Activated naive CD4-positive, alpha-beta T cell treated with anti-CD3 and anti-CD28 coated beads, Interleukin-2, amount 10 ng/mL, durations not matched to agents 7 days and 5 days (primary cell): ENCODE results near the gene FOXM1.

Experiments used
- CTCF ChIA-PET: fragments of 350-600 bp; sonication (Branson Sonifier 250); formaldehyde crosslinking; loops from one replicate; lab custom pipeline; 2021; ENCODE audit warnings: antibody characterized with exemption; lab: Charles Lee
- DNase-seq: peaks from one replicate; pipeline ENCODE4 v3.0.0-alpha.2; 2020
- H3K27ac Mint-ChIP-seq: one replicate; pipeline ENCODE4 v1.8.0; 2021; ENCODE audit warnings: mild to moderate bottlenecking, moderate library complexity, mixed read lengths
- H3K27me3 Mint-ChIP-seq: one replicate; pipeline ENCODE4 v1.8.0; 2021; ENCODE audit warnings: mild to moderate bottlenecking, mixed read lengths
- H3K36me3 Mint-ChIP-seq: one replicate; pipeline ENCODE4 v1.8.0; 2021; ENCODE audit warnings: mixed read lengths
- H3K4me1 Mint-ChIP-seq: one replicate; pipeline ENCODE4 v1.8.0; 2021; ENCODE audit warnings: mixed read lengths
- H3K4me3 Mint-ChIP-seq: one replicate; pipeline ENCODE4 v1.8.0; 2021; ENCODE audit warnings: mild to moderate bottlenecking, moderate library complexity, mixed read lengths
- H3K9me3 Mint-ChIP-seq: one replicate; pipeline ENCODE4 v1.8.0; 2021; ENCODE audit warnings: mixed read lengths

The FOXM1 gene

GRCh38 chr12:2842948-2843347 is 34.0 kb downstream of the FOXM1 start:
- Mint-ChIP-seq H3K36me3 (peaks cover 5% of the 10 kb centered on the region), H3K4me1 (no peaks in the 10 kb centered on the region), H3K27ac (no peak overlapping the region), H3K4me3 (no peak overlapping the region), H3K9me3 (no peaks in the 10 kb centered on the region), H3K27me3 (no peaks in the 10 kb centered on the region)
- no peak for DNase-seq
- CTCF ChIA-PET, result interaction anchor here (1.5 to 2.6 kb wide), 2 partner anchors 11 to 14 kb away, joined by 3 to 8 read pairs; partner anchors contain the start of gene TEX52

GRCh38 chr12:2841056-2841650 is 35.8 kb downstream of the FOXM1 start:
- H3K9me3 Mint-ChIP-seq, result no peaks in the 10 kb centered on the region
- H3K36me3 Mint-ChIP-seq, result peaks cover 5% of the 10 kb centered on the region
- CTCF ChIA-PET, result no interaction called here
- DNase-seq, result no peak
- no peaks in the 10 kb centered on the region for H3K27me3 Mint-ChIP-seq
- H3K27ac Mint-ChIP-seq, result no peak overlapping the region
- H3K4me3 Mint-ChIP-seq, result no peak overlapping the region
- no peaks in the 10 kb centered on the region for H3K4me1 Mint-ChIP-seq

GRCh38 chr12:2836574-2836973 is 40.4 kb downstream of the FOXM1 start:
- no peak overlapping the region for H3K27ac Mint-ChIP-seq
- H3K4me1 Mint-ChIP-seq, result no peaks in the 10 kb centered on the region
- DNase-seq, result no peak
- H3K4me3 Mint-ChIP-seq, result no peak overlapping the region
- no peaks in the 10 kb centered on the region for H3K9me3 Mint-ChIP-seq
- H3K27me3 Mint-ChIP-seq, result no peaks in the 10 kb centered on the region
- H3K36me3 Mint-ChIP-seq, result peaks cover 7% of the 10 kb centered on the region
- CTCF ChIA-PET, result interaction anchor here (1.8 kb wide), 1 partner anchor 18 kb away, joined by 3 read pairs; no protein-coding TSS in a partner anchor

- Mint-ChIP-seq H3K36me3 (peaks cover 10% of the 10 kb centered on the region), H3K9me3 (no peaks in the 10 kb centered on the region), H3K4me1 (no peaks in the 10 kb centered on the region), H3K27me3 (no peaks in the 10 kb centered on the region), H3K4me3 (no peak overlapping the region), H3K27ac (no peak overlapping the region)
- CTCF ChIA-PET, result no interaction called here
- no peak for DNase-seq
These were observed 41.1 kb downstream of the FOXM1 start for GRCh38 chr12:2835691-2836403.

- Mint-ChIP-seq H3K27me3 (no peaks in the 10 kb centered on the region), H3K9me3 (no peaks in the 10 kb centered on the region), H3K27ac (no peak within 1 kb of the TSS), H3K36me3 (peaks cover 12% of the 10 kb centered on the region), H3K4me1 (no peaks in the 10 kb centered on the region), H3K4me3 (no peak within 1 kb of the TSS)
- no peak for DNase-seq
- CTCF ChIA-PET, result no interaction called here
These were observed 42.1 kb downstream of the FOXM1 start, which contains the start of gene NRIP2 for GRCh38 chr12:2834581-2835491. Gene NRIP2 (minus strand): TSS chr12:2835035. CDS start chr12:2834983, 52 bp downstream.

GRCh38 chr12:2833810-2834209 is 43.2 kb downstream of the FOXM1 start:
- no peak overlapping the region for H3K27ac Mint-ChIP-seq
- no peak overlapping the region for H3K4me3 Mint-ChIP-seq
- CTCF ChIA-PET, result interaction anchor here (0.8 kb wide), 1 partner anchor 21 kb away, joined by 3 read pairs; no protein-coding TSS in a partner anchor
- no peaks in the 10 kb centered on the region for H3K9me3 Mint-ChIP-seq
- H3K36me3 Mint-ChIP-seq, result peaks cover 9% of the 10 kb centered on the region
- H3K4me1 Mint-ChIP-seq, result no peaks in the 10 kb centered on the region
- no peaks in the 10 kb centered on the region for H3K27me3 Mint-ChIP-seq
- no peak for DNase-seq

GRCh38 chr12:2833327-2833726 is 43.6 kb downstream of the FOXM1 start:
- CTCF ChIA-PET, result interaction anchor here (0.8 kb wide), 1 partner anchor 21 kb away, joined by 3 read pairs; no protein-coding TSS in a partner anchor
- Mint-ChIP-seq H3K4me3 (no peak overlapping the region), H3K27me3 (no peaks in the 10 kb centered on the region), H3K9me3 (no peaks in the 10 kb centered on the region), H3K4me1 (no peaks in the 10 kb centered on the region), H3K36me3 (peaks cover 9% of the 10 kb centered on the region), H3K27ac (no peak overlapping the region)
- no peak for DNase-seq

- no peak overlapping the region for H3K27ac Mint-ChIP-seq
- H3K4me3 Mint-ChIP-seq, result no peak overlapping the region
- CTCF ChIA-PET, result no interaction called here
- DNase-seq, result no peak
- peaks cover 13% of the 10 kb centered on the region for H3K36me3 Mint-ChIP-seq
- no peaks in the 10 kb centered on the region for H3K4me1 Mint-ChIP-seq
- no peaks in the 10 kb centered on the region for H3K9me3 Mint-ChIP-seq
- H3K27me3 Mint-ChIP-seq, result no peaks in the 10 kb centered on the region
These were observed 44.3 kb downstream of the FOXM1 start for GRCh38 chr12:2832550-2833127.

GRCh38 chr12:2829275-2829674 is 47.7 kb downstream of the FOXM1 start:
- no peak for DNase-seq

GRCh38 chr12:2826721-2827515 is 50.1 kb downstream of the FOXM1 start:
- CTCF ChIA-PET, result no interaction called here
- no peaks in the 10 kb centered on the region for H3K9me3 Mint-ChIP-seq
- peak overlapping the region; percentile 51 for H3K27ac Mint-ChIP-seq
- H3K36me3 Mint-ChIP-seq, result peaks cover 46% of the 10 kb centered on the region
- DNase-seq, result no peak
- H3K27me3 Mint-ChIP-seq, result no peaks in the 10 kb centered on the region
- H3K4me1 Mint-ChIP-seq, result no peaks in the 10 kb centered on the region
- no peak overlapping the region for H3K4me3 Mint-ChIP-seq

More at GRCh38 chr12:2829275-2829674, 47.7 kb downstream of the FOXM1 start:
- peaks cover 30% of the 10 kb centered on the region for H3K36me3 Mint-ChIP-seq
- CTCF ChIA-PET, result no interaction called here
- no peaks in the 10 kb centered on the region for H3K27me3 Mint-ChIP-seq
- no peak overlapping the region for H3K4me3 Mint-ChIP-seq
- no peak overlapping the region for H3K27ac Mint-ChIP-seq
- H3K9me3 Mint-ChIP-seq, result no peaks in the 10 kb centered on the region
- H3K4me1 Mint-ChIP-seq, result no peaks in the 10 kb centered on the region

- Mint-ChIP-seq H3K36me3 (peaks cover 50% of the 10 kb centered on the region), H3K4me1 (no peaks in the 10 kb centered on the region), H3K4me3 (no peak overlapping the region), H3K9me3 (no peaks in the 10 kb centered on the region), H3K27me3 (no peaks in the 10 kb centered on the region), H3K27ac (no peak overlapping the region)
- CTCF ChIA-PET, result no interaction called here
- no peak for DNase-seq
These were observed 50.9 kb downstream of the FOXM1 start for GRCh38 chr12:2826036-2826435.

GRCh38 chr12:2825132-2825531 is 51.8 kb downstream of the FOXM1 start:
- H3K4me3 Mint-ChIP-seq, result no peak overlapping the region
- no peaks in the 10 kb centered on the region for H3K9me3 Mint-ChIP-seq
- DNase-seq, result no peak
- peaks cover 48% of the 10 kb centered on the region for H3K36me3 Mint-ChIP-seq
- CTCF ChIA-PET, result interaction anchor here (0.8 to 1.1 kb wide), 2 partner anchors 10 to 11 kb away, joined by 3 read pairs; no protein-coding TSS in a partner anchor
- no peak overlapping the region for H3K27ac Mint-ChIP-seq
- no peaks in the 10 kb centered on the region for H3K4me1 Mint-ChIP-seq
- no peaks in the 10 kb centered on the region for H3K27me3 Mint-ChIP-seq

GRCh38 chr12:2824541-2824940 is 52.4 kb downstream of the FOXM1 start:
- CTCF ChIA-PET, result interaction anchor here (0.8 to 1.1 kb wide), 2 partner anchors 9 to 11 kb away, joined by 3 read pairs; no protein-coding TSS in a partner anchor
- no peaks in the 10 kb centered on the region for H3K4me1 Mint-ChIP-seq
- no peaks in the 10 kb centered on the region for H3K27me3 Mint-ChIP-seq
- peaks cover 51% of the 10 kb centered on the region for H3K36me3 Mint-ChIP-seq
- no peak overlapping the region for H3K27ac Mint-ChIP-seq
- H3K4me3 Mint-ChIP-seq, result no peak overlapping the region
- no peaks in the 10 kb centered on the region for H3K9me3 Mint-ChIP-seq
- no peak for DNase-seq
